PFSK-1 (cell line): ENCODE results near the gene ARHGAP6.

ENCODE experiments used
- FOXP2 ChIP-seq: optimal IDR thresholded peaks from 2 replicates; pipeline ENCODE3; 2011; ENCODE audit warnings: borderline replicate concordance, control low read depth, inconsistent platforms; ENCODE audit not compliant: insufficient read depth; ENCODE audit errors: extremely low read length, extremely low read depth
- POLR2AphosphoS5 ChIP-seq: IDR thresholded peaks from 2 replicates; pipeline ENCODE4 v1.6.1; 2012; ENCODE audit warnings: low read depth, mild to moderate bottlenecking, control low read depth, low read length, moderate library complexity
- SIN3A ChIP-seq: IDR thresholded peaks from 2 replicates; pipeline ENCODE4 v1.6.1; 2012; ENCODE audit warnings: mild to moderate bottlenecking, low read length, moderate library complexity, borderline replicate concordance; ENCODE audit not compliant: insufficient read depth
- TAF1 ChIP-seq: IDR thresholded peaks from 2 replicates; pipeline ENCODE4 v1.6.1; 2012; ENCODE audit warnings: low read length, control low read depth, borderline replicate concordance; ENCODE audit not compliant: insufficient read depth
- TF ChIP-seq, protein P1 (sequence below), 2 experiments: IDR thresholded peaks; 2 replicates each; pipeline versions ENCODE4 v1.6.1 to v1.8.0; 2011 to 2012; ENCODE audit warnings: low read depth in 2 of 2, low read length in 2 of 2, control low read depth in 1 of 2, inconsistent platforms in 1 of 2, mild to moderate bottlenecking in 1 of 2, moderate library complexity in 1 of 2; ENCODE audit not compliant: insufficient read depth in 1 of 2

The ARHGAP6 gene

DNA sequence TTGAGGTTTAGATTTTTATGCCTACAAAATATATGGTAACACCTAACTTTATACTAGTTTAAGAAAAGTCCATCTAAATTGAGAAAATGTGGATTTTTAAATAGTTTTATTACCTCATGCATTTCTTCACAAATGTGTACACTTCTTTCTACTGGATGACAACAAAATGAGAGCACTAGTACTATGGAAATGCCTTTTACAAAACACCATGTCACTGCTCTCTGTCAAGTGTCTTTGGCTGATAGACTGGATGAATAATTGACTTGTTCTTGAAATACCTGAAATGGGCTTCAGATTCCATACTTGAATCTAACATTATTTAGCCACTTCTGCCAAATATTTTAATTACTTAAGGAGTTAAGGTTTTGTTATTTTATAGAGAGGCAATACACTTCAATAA is 323.0 kb downstream of the ARHGAP6 start:
- TF ChIP-seq FOXP2 (no peak), POLR2AphosphoS5 (no peak), TAF1 (no peak), SIN3A (no peak)
- TF ChIP-seq, protein P1, sequence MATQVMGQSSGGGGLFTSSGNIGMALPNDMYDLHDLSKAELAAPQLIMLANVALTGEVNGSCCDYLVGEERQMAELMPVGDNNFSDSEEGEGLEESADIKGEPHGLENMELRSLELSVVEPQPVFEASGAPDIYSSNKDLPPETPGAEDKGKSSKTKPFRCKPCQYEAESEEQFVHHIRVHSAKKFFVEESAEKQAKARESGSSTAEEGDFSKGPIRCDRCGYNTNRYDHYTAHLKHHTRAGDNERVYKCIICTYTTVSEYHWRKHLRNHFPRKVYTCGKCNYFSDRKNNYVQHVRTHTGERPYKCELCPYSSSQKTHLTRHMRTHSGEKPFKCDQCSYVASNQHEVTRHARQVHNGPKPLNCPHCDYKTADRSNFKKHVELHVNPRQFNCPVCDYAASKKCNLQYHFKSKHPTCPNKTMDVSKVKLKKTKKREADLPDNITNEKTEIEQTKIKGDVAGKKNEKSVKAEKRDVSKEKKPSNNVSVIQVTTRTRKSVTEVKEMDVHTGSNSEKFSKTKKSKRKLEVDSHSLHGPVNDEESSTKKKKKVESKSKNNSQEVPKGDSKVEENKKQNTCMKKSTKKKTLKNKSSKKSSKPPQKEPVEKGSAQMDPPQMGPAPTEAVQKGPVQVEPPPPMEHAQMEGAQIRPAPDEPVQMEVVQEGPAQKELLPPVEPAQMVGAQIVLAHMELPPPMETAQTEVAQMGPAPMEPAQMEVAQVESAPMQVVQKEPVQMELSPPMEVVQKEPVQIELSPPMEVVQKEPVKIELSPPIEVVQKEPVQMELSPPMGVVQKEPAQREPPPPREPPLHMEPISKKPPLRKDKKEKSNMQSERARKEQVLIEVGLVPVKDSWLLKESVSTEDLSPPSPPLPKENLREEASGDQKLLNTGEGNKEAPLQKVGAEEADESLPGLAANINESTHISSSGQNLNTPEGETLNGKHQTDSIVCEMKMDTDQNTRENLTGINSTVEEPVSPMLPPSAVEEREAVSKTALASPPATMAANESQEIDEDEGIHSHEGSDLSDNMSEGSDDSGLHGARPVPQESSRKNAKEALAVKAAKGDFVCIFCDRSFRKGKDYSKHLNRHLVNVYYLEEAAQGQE (IDR thresholded peaks at IDR 0.05; ENCODE audit: insufficient read depth in 1 of 2, low read depth in 2 of 2, low read length in 2 of 2), result no peak

DNA sequence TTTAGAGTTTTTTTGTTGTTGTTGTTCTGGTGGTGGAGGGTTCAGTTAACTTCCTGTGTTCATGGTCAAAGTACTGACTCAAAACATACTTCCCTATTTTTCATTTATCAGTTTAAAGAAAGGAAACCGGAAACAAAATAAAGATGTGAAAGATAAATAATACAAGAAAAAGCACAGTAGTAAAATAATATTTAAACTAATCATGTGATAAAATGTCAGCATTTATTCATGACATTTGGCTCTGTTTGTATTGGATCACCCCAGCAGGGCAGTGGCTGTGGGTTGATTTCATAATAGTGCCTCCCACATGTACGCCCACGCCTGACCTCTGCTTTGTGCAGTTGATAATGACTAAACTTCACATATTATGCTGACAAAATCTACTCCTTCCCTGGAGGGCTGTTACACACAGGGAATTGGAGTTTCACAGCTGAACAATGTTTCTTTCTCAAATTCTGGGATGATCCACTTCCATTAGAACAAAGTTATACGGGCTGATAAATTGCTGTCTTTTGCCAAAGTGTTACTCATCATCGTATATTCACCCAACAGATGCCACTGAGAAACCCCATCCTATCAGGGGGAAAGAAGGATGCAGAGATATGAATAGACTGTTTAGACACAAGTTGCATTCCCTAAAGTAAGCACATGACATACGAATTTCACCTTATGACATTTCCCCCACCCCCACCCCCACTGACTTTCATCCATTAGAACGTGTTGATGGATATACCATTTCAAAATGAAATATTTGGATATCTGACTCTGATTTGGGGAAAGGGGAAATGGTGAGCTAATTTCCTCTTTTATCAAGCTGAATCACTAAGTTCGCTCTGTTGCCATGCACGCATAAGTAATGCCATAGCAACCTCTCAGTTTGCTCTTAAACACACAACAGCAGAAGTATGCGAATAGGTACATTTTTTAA is 324.2 kb downstream of the ARHGAP6 start:
- TF ChIP-seq FOXP2 (peak; percentile 38), SIN3A (no peak)

GRCh38 chrX:11337292-11338009 is 328.3 kb downstream of the ARHGAP6 start:
- TF ChIP-seq, protein P1 (IDR thresholded peaks at IDR 0.05; ENCODE audit: insufficient read depth in 1 of 2, low read depth in 2 of 2, low read length in 2 of 2), result no peak
- TF ChIP-seq SIN3A, result no peak
- no peak for TF ChIP-seq TAF1
- TF ChIP-seq FOXP2, result no peak
- TF ChIP-seq POLR2AphosphoS5, result no peak

GRCh38 chrX:11336201-11336600 is 329.5 kb downstream of the ARHGAP6 start:
- TF ChIP-seq SIN3A (no peak), POLR2AphosphoS5 (no peak), FOXP2 (no peak), TAF1 (no peak)
- TF ChIP-seq, protein P1 (IDR thresholded peaks at IDR 0.05; ENCODE audit: insufficient read depth in 1 of 2, low read depth in 2 of 2, low read length in 2 of 2), result no peak

DNA sequence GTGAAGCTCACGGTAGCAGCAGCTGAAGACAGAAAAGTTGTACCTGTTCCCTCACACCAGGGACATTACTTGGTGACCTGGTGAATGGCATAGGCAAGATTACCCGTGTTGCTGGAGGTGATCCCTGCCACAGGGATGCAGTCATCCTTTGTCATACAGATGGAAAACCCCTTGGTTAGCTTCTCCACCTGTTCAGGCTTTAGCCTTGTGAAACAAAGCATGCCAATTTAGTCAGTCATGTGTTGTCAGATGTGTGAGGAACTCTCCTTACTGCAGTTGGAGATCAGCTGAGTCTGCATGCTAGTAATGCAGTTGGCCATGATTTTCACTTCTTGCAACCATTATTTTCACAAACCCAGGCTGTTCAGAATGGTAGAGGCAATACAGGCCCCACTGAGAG is 331.6 kb downstream of the ARHGAP6 start:
- TF ChIP-seq FOXP2 (no peak), SIN3A (no peak), POLR2AphosphoS5 (no peak), TAF1 (no peak)
- TF ChIP-seq, protein P1 (IDR thresholded peaks at IDR 0.05; ENCODE audit: insufficient read depth in 1 of 2, low read depth in 2 of 2, low read length in 2 of 2), result no peak
